HG03469 (cell line): ENCODE data around the gene PCBD1.
"Not testable (repeated sequence)": the region's sequence is repeated elsewhere in the genome, so short reads cannot be mapped to it uniquely, and the experiment has no call there.

ENCODE experiments used
- ATAC-seq: cut with Tn5 transposase; IDR thresholded peaks from one replicate; pipeline ENCODE4 v1.9.1; 2021; ENCODE audit warnings: mild to moderate bottlenecking, moderate library complexity, moderate number of reproducible peaks; ENCODE audit not compliant: unreplicated experiment

Gene PCBD1

DNA sequence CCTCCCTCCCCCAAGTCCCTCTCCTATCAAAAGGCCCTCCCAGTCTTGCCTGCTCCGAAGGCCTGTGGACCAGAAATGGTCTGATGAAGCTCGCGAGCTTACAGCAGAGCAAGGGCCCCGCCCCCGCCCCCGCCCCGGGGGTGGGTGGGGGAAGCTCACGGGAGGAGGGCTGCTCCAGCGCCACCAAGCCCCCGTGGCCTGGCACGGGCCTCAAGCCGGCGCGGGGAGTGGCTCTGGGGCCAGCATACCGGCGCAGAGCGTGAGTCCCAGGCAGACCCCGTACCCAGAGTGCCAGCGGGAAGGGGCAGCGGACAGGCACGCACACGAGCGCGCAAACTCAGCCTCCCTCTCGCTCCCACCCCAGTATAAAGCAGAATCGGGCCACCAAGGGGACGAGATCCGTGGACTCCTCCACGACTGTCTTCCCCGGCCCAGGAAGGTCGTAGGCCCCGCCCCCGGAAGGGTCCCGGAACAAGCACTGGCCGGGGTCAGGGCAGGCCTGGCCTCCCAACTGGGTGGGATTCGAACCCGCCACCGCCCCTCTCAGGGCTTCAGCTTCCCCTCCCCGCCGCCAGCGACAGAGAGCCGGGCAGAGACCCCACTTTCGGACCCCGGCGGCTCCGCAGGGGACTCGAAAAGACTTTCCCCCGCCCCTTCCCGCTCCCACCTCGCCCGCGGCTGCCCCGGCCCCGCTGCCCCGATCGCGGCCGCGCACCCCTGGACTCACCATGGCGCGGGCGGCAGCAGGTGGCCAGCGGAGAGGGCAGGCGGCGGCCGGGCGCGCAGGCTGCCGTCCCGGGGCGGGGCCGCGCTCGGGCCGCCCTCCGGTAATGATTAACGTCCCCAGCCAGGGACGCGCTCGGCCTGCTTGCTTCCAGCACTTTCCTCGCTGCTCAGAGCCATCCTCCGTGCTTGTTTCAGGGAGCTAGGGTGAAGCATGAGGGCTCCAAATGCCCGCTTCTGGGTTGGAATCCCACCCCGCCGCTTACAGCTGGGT lies at the start of gene PCBD1:
TSS of gene PCBD1 (minus strand) at position 762 of the 997 bp plus-strand sequence. CDS start at position 730, 32 bp downstream.
- ATAC-seq, result no peak

GRCh38 chr10:70937661-70938060 lies 49.3 kb upstream of the PCBD1 start:
- ATAC-seq, result no peak

GRCh38 chr10:70936111-70936510 lies 47.7 kb upstream of the PCBD1 start:
- no peak for ATAC-seq

DNA sequence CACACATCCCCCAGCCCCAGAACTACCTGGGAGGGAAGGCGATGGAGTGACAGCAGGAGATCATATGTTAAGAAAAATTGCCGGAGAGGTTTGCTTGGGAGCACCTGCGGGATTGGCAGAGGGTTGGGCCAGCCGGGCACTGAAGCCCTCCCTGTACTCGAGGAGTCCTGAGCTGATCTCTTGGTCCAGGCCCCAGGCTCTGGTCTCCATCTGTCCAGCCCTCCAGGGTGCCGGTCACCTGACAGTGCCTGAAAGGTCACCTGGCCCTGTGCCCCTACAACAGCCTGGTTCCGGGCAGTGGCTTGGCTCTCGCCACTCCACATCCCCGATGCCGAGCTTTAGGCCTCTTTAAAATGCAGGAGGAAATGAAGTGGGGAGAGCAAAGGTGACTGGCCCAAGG lies 47.3 kb upstream of the PCBD1 start:
- no peak for ATAC-seq

- ATAC-seq, result no peak
These were observed 46.8 kb upstream of the PCBD1 start for GRCh38 chr10:70935125-70935625.

GRCh38 chr10:70934701-70935100 lies 46.3 kb upstream of the PCBD1 start:
- no peak for ATAC-seq

GRCh38 chr10:70932392-70933196 lies 44.2 kb upstream of the PCBD1 start:
- ATAC-seq, result no peak

- no peak for ATAC-seq
These were observed 42.9 kb upstream of the PCBD1 start for GRCh38 chr10:70931168-70931815.

- ATAC-seq, result no peak
These were observed 42.1 kb upstream of the PCBD1 start for GRCh38 chr10:70930263-70931000.

GRCh38 chr10:70928140-70928539 lies 39.8 kb upstream of the PCBD1 start:
- ATAC-seq, result no peak

DNA sequence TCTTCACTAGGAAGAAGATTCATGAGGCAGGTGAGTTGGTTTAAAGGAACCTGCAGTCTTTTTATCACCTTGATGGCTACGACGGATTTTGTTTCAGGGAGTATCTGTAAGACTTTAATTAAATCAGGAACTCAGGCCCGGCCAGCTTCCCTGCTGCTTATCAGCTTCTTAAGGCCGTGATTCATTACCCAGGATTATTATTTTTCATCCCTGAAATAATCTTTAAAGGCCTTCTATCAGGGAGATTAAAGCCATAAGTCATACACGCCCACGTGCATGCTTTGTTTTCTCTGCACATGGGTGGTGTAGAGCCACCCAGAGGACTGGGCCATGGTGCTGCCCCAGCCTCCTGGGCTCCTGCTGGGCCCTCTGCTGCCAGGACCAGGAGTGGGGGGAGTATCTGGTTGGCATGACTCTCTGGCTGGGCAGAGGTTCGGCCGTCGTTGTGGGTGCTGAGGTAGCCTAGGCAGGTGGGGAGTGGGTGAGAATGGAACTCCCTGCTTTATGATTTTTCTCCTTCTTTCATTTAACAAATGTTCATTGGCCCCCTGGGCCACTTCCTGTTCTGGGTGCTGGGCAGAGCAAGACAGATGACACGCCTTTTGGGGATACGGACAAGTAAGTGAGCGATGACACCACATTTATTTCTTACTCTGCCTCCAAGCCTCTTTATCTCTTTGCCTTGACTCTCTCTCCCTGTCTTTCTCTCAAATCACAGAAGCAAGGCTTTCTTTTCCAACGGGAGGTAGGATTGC lies 39.0 kb upstream of the PCBD1 start:
- ATAC-seq, result no peak

- ATAC-seq, result no peak
These were observed 38.0 kb upstream of the PCBD1 start for GRCh38 chr10:70926226-70927000.

GRCh38 chr10:70925377-70926225 lies 37.2 kb upstream of the PCBD1 start:
- no peak for ATAC-seq

DNA sequence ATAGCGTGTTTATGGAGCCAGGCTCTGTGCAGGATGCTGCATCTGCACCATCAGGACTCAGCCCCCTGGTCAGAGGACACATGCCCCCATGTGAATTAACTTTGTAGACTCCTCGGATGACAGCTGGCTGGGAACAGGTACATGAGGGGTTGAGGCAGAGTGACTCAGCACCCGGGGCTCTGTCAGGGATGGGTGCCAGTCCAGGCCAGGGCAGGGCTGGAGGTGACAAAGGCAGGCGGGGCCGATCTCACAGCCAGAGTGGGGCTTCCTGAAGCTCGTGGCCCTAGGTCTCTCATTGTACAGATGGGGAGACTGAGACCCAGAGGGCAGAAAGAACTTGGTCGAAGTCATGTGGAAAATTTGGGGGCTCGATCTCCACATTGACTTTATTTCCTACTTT lies 35.3 kb upstream of the PCBD1 start:
- ATAC-seq, result no peak

GRCh38 chr10:70921285-70921684 lies 32.9 kb upstream of the PCBD1 start:
- no peak for ATAC-seq

- ATAC-seq, result no peak
These were observed 32.2 kb upstream of the PCBD1 start for GRCh38 chr10:70920519-70920918.

DNA sequence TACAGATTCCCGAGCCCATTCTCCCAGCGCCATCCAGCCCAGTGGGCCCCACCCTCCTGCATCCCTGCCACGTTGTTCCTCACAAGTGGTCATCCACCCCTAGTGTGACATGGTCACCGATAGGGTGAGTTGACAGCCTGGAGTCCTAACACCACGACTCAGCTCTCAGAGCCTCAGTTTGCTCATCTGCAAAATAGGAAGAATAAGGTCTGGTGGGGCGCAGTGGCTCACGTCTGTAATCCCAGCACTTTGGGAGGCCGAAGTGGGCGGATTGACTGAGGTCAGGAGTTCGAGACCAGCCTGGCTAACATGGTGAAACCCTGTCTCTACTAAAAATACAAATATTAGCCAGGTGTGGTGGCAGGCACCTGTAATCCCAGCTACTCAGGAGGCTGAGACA lies 31.5 kb upstream of the PCBD1 start:
- not testable (repeated sequence) for ATAC-seq
